Activated naive CD8-positive, alpha-beta T cell (primary cell): Measurements from ENCODE around the gene TUSC1.
"Not testable (repeated sequence)": the region's sequence is repeated elsewhere in the genome, so short reads cannot be mapped to it uniquely, and the experiment has no call there.

Experiments
- H3K27ac Mint-ChIP-seq: one replicate; pipeline ENCODE4 v1.8.0; 2021; ENCODE audit warnings: mixed read lengths
- H3K27me3 Mint-ChIP-seq: one replicate; pipeline ENCODE4 v1.8.0; 2021; ENCODE audit warnings: mixed read lengths
- H3K36me3 Mint-ChIP-seq: one replicate; pipeline ENCODE4 v1.8.0; 2021; ENCODE audit warnings: mixed read lengths
- H3K4me1 Mint-ChIP-seq: one replicate; pipeline ENCODE4 v1.8.0; 2021; ENCODE audit warnings: low read depth, mixed read lengths
- H3K4me3 Mint-ChIP-seq: one replicate; pipeline ENCODE4 v1.8.0; 2021; ENCODE audit warnings: mild to moderate bottlenecking, mixed read lengths
- H3K9me3 Mint-ChIP-seq: one replicate; pipeline ENCODE4 v1.8.0; 2021; ENCODE audit warnings: low read depth, mixed read lengths

Gene TUSC1

GRCh38 chr9:25677301-25678146 lies 720 bp downstream of the TUSC1 start:
- H3K27me3 Mint-ChIP-seq = peaks cover 16% of the 10 kb centered on the region
- no peak overlapping the region for H3K27ac Mint-ChIP-seq
- peaks cover 8% of the 10 kb centered on the region for H3K9me3 Mint-ChIP-seq
- peak overlapping the region; percentile 61 for H3K4me3 Mint-ChIP-seq
- no peaks in the 10 kb centered on the region for H3K36me3 Mint-ChIP-seq
- H3K4me1 Mint-ChIP-seq = peaks cover 4% of the 10 kb centered on the region

DNA sequence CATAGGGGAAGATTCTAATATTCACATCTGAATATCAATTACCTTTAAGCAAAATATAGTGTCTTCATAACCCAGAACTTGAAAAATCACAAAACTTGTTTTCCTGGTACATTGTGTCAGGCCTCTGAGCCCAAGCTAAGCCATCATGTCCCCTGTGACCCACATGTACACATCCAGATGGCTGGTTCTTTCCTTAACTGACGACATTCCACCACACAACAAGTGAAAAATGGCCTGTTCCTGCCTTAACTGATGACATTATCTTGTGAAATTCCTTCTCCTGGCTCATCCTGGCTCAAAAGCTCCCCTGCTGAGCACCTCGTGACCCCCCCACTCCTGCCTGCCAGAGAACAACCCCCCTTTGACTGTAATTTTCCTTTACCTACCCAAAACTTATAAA lies 2.4 kb downstream of the TUSC1 start:
- not testable (repeated sequence) for H3K4me3 Mint-ChIP-seq, H3K27ac Mint-ChIP-seq, H3K36me3 Mint-ChIP-seq, H3K9me3 Mint-ChIP-seq, H3K4me1 Mint-ChIP-seq
- H3K27me3 Mint-ChIP-seq = peaks cover 16% of the 10 kb centered on the region

DNA sequence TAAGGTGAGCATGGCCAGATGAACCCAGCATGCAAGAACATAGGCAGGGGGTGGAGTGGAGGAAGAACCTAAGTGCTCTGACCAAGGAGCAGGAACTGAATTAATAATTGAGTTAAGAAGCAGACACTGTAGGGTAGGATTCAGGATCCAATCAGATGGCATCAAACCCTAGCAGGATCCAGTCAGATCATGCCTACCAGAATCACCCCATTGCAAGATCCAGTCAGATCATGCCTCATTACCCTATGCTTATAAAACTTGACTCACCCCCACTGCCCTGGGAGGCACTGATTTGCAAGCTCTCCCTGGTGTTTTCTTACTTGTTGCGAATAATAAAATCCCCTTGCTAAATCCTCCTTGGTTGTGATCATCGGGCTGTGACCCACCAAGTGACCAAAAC lies 19.7 kb downstream of the TUSC1 start:
- no peaks in the 10 kb centered on the region for H3K36me3 Mint-ChIP-seq
- H3K4me3 Mint-ChIP-seq = no peak overlapping the region
- peaks cover 15% of the 10 kb centered on the region for H3K9me3 Mint-ChIP-seq
- H3K27me3 Mint-ChIP-seq = no peaks in the 10 kb centered on the region
- no peak overlapping the region for H3K27ac Mint-ChIP-seq
- no peaks in the 10 kb centered on the region for H3K4me1 Mint-ChIP-seq

- Mint-ChIP-seq H3K9me3 (peaks cover 18% of the 10 kb centered on the region), H3K27me3 (no peaks in the 10 kb centered on the region), H3K36me3 (no peaks in the 10 kb centered on the region), H3K27ac (no peak overlapping the region), H3K4me1 (no peaks in the 10 kb centered on the region), H3K4me3 (no peak overlapping the region)
Measured at GRCh38 chr9:25654417-25654816, 23.8 kb downstream of the TUSC1 start.

DNA sequence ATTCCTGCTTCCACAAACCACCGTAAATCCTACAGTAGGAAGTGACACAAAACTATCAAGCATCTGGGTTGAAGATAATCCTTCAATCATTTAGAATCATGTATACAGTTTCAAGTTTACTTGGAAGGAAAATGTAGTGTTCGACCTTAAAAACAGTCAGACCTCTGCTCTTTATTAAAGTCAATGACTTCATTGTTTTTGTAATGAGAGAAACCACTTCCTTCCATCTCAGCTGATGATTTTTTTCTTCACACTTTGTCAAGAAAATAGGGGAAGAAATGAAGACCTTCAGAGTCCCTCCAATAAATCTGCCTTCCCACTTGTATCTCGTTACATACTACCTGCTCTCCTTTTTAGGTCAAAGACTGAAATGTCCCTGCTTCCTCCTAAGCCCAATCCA lies 30.1 kb downstream of the TUSC1 start:
- H3K36me3 Mint-ChIP-seq = no peaks in the 10 kb centered on the region
- no peak overlapping the region for H3K4me3 Mint-ChIP-seq
- H3K27me3 Mint-ChIP-seq = no peaks in the 10 kb centered on the region
- H3K4me1 Mint-ChIP-seq = no peaks in the 10 kb centered on the region
- H3K9me3 Mint-ChIP-seq = peaks cover 14% of the 10 kb centered on the region
- no peak overlapping the region for H3K27ac Mint-ChIP-seq

DNA sequence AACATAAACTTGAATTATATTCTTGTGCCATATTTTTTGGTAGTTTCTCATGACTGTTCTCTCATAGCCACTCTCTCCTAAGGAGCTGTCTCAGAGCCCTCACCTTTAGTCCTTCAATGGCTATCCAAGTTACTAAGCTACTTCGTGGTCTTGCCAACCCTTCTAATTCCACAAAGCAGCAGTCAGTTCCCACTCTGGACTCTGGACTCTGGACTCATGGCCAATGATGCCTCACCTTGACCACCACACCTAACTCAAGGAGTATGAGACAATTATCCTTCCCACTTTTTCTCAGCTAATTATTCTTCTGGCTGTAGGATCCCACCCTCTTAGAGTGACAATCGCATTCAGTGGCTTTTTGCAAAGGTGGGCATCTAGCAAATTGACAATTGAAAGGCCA lies 42.2 kb downstream of the TUSC1 start:
- no peaks in the 10 kb centered on the region for H3K27me3 Mint-ChIP-seq
- no peaks in the 10 kb centered on the region for H3K36me3 Mint-ChIP-seq
- H3K9me3 Mint-ChIP-seq = no peaks in the 10 kb centered on the region
- H3K4me3 Mint-ChIP-seq = no peak overlapping the region
- H3K4me1 Mint-ChIP-seq = no peaks in the 10 kb centered on the region
- no peak overlapping the region for H3K27ac Mint-ChIP-seq

DNA sequence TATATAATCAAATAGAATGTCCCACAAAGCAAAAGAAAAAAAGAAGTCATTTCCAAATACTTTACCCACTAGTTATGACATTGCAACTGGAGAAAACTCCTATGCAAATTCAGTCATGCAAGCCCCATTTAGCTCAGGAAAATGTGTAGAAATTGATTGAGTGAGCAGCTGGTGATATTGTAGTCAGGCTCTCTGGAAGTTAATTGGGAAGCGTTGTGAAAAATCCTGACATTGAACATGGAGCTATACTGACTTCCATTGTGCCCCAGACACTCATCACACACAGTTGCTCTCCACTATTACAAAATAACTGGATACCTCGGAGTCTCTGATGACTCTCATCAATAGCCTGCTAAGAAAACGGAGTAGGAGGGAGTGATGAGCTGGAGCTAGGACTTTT lies 49.0 kb downstream of the TUSC1 start:
- peaks cover 7% of the 10 kb centered on the region for H3K9me3 Mint-ChIP-seq
- H3K4me1 Mint-ChIP-seq = no peaks in the 10 kb centered on the region
- H3K27me3 Mint-ChIP-seq = no peaks in the 10 kb centered on the region
- no peak overlapping the region for H3K27ac Mint-ChIP-seq
- H3K36me3 Mint-ChIP-seq = no peaks in the 10 kb centered on the region
- H3K4me3 Mint-ChIP-seq = no peak overlapping the region
